NCI-H1436 (cell line): ENCODE results near the gene FRRS1L.
"Not testable (repeated sequence)": the region's sequence is repeated elsewhere in the genome, so short reads cannot be mapped to it uniquely, and the experiment has no call there.

Experiments used
- DNase-seq: peaks from one replicate; lab custom pipeline; 2025; lab: John Stamatoyannopoulos, UW

The FRRS1L gene

GRCh38 chr9:109129470-109130197 lies 37.4 kb downstream of the FRRS1L start:
- DNase-seq: no peak

- DNase-seq: not testable (repeated sequence)
Measured at GRCh38 chr9:109126671-109127070, 40.4 kb downstream of the FRRS1L start.

- DNase-seq: no peak
Measured at GRCh38 chr9:109124121-109124520, 42.9 kb downstream of the FRRS1L start.

- no peak for DNase-seq
Measured at GRCh38 chr9:109122726-109123621, 44.1 kb downstream of the FRRS1L start.

GRCh38 chr9:109121232-109121796 lies 45.7 kb downstream of the FRRS1L start:
- no peak for DNase-seq

- DNase-seq: no peak
Measured at GRCh38 chr9:109120204-109120789, 46.8 kb downstream of the FRRS1L start.

- peak; percentile 99 for DNase-seq
Measured at GRCh38 chr9:109119439-109120203, 47.4 kb downstream of the FRRS1L start, which contains the start of gene TMEM245. Gene TMEM245 (minus strand): TSS chr9:109119947. CDS start chr9:109119913, 34 bp downstream.

GRCh38 chr9:109118808-109119438 lies 48.1 kb downstream of the FRRS1L start:
- DNase-seq: no peak

GRCh38 chr9:109117856-109118807 lies 48.9 kb downstream of the FRRS1L start:
- DNase-seq: no peak

GRCh38 chr9:109115931-109116526 lies 51.0 kb downstream of the FRRS1L start:
- no peak for DNase-seq

- DNase-seq: no peak
Measured at GRCh38 chr9:109114670-109115069, 52.4 kb downstream of the FRRS1L start.

GRCh38 chr9:109113892-109114609 lies 53.0 kb downstream of the FRRS1L start:
- DNase-seq: no peak

- no peak for DNase-seq
Measured at GRCh38 chr9:109113254-109113653, 53.8 kb downstream of the FRRS1L start.

- no peak for DNase-seq
Measured at GRCh38 chr9:109110329-109111021, 56.6 kb downstream of the FRRS1L start.

GRCh38 chr9:109109967-109110328 lies 57.1 kb downstream of the FRRS1L start:
- DNase-seq: no peak

GRCh38 chr9:109108318-109108717 lies 58.7 kb downstream of the FRRS1L start:
- no peak for DNase-seq

GRCh38 chr9:109107402-109108240 lies 59.4 kb downstream of the FRRS1L start:
- DNase-seq: no peak
